NOMO-1 treated with dmso at 0.1 percent for 144 hours (cell line): ENCODE results near the gene ITPRID2.

Experiments used
- DNase-seq: peaks from one replicate; lab custom pipeline; 2025; ENCODE audit not compliant: unreplicated experiment; lab: John Stamatoyannopoulos, UW

The ITPRID2 gene

GRCh38 chr2:181891258-181891965 is at the start of gene ITPRID2:
Gene ITPRID2, plus strand, starts transcription at chr2:181891730. Its CDS starts 337 bp downstream, at chr2:181892067.
- DNase-seq = peak; percentile 75

- no peak for DNase-seq
Observed at GRCh38 chr2:181844551-181845290, 46.8 kb upstream of the ITPRID2 start.

DNA sequence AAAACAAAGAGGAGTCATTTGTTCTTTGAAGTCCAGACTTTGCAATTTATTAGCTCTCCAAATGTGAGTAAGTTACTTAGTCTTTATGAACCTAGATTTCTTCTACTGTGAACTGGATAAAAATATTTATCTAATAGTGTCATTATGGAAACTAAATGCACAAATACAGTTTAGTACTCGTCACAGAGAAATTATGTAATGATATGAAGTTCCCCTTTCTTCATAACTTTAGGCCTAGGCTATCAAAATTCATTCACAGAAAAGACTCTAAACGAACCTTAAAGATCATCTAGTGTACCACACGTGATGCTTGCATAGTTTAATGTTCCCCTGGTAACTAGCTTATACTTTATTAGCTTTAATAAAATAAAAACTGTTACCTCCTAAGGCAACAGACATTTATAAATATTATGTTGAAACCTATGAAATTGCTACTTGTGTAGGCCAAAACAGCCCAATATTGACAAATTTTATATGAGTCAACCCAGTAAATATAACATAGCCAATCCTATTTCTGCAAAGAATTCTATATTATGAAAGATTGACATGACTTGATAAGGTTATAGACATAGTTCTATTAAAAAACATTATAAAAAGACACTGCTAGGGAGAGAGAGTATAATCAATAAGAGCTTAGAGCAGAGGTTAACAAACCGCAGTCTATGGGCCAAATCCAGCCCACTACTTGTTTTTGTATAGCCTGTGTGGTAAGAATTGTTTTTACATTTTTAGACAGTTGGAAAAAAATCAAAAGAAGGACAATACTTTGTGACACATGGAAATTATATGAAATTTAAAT is 44.9 kb upstream of the ITPRID2 start:
- no peak for DNase-seq

DNA sequence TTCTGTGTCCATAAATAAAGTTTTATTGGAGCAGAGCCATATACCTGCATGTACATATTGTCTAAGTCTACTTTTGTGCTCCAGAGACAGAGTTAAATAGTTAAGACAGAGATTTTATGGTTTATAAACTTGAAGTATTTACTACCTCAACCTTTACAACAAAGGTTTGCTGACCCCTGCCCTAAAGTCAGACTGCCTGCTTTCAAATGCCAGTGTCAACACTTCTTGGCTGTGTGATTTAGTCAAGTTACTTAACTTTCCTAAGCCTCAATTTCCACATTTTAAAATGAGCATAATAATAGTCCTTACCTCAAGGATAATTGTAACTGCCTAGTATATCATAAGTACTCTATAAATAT is 44.4 kb upstream of the ITPRID2 start:
- DNase-seq = no peak

DNA sequence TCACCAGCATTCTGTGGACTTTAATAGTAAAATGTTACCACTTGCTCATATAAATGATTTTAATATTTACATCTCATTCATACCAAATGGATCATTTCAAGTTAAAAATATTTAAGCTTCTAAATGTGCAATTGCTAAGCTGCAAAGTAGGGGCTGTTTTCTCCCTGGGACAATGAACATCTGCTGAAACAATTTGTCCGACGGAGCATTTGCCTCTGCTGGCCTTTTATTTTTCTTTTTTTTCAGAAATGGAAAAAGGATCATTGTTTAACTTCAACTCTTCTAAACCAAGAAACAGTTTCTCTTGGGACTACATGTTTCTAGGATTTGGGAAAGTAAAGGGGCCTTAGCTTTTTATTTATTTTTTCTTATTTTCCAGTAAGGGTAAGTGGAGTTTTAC is 43.8 kb upstream of the ITPRID2 start:
- no peak for DNase-seq

DNA sequence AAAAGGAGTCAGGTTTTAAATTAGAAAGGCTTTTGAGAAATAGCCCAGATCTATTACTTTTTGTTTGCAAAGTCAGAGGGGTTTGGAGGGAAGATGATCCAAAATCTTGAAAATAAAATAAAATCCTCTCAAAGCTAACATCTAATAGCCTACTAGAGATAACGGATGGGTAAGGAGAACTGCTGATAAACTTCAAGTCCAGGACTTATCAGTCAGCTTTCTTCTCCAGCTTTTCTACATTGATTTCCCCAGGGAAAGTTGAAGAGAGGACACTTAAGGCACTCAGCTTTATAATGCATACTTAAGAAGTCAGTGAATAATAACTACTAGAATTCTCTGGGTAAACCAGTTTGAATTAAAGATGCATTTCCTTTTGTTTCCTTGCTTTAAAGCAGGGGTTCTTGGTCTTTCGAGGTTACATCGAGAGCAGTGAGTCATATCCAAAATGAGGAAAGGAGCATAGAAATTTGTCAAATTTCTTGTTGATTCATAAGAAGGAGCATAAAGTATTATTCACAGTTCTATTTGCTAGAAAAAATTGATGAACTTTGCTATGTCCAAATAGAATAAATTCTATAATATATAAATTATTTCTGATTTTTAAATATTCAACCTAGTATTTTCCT is 43.2 kb upstream of the ITPRID2 start:
- no peak for DNase-seq

DNA sequence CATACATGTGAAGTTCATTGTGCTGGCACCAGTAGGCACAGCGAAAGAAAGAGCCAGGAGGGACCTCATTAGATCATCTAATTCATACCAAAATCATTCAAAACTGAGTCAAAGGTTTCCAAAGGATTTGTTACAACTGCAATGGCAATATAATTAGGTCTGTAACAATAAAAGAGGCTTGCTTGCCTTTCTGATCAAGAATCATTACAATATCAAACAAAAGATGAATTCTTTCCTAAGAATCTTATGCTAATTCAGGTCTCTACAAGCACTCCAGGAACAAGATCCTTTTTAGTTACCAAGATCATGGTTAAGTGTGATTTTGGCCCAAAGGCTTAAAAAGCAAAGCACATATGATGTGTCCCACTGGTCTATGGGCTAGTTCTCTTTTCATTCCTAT is 41.9 kb upstream of the ITPRID2 start:
- DNase-seq = no peak

DNA sequence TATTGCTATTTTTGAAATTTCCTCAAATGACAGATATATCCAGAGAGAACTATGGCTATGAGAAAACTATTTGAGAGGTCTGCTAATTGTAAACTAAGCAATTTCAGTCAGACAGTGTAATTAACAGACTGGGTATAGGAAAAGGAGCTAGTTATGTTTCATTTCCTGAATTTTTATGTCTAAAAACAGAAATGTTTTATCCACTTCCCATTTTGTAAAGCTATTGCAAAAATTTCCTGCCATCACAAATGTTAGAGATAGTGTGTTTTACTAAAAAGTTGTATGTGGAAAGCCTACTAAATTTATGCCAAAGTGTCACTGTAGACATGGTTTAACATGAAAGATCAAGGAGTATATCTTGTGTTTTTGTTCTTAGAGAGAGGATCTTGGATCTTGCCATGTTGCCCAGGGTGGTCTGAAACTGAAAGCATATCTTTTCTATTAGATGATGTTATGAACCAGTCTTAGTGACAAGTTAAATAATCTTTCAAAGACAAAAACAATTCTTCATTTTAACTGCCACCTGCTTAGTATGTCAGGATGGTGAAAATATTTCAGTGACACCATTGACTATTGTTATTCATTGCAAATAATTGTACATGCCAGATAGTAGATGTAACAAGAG is 40.5 kb upstream of the ITPRID2 start:
- DNase-seq = peak; percentile 67

DNA sequence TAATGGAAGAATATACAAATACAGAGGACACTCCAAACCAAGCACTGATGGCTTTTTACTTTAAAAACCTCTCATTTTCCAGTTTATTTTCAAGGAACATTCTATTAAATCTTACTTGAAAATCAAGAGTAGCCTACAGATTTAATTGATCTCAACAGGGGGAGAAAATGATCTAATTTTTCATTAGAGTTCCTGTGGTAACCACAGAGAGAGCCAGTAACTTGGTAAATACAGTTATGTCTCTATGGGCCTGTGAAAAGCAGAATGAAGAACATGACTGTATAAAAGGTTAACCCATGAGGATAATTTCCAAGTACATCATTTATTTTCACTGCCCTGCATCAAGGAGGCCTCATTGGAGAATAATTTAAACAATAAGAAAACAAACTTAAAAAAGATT is 39.8 kb upstream of the ITPRID2 start:
- DNase-seq = no peak

DNA sequence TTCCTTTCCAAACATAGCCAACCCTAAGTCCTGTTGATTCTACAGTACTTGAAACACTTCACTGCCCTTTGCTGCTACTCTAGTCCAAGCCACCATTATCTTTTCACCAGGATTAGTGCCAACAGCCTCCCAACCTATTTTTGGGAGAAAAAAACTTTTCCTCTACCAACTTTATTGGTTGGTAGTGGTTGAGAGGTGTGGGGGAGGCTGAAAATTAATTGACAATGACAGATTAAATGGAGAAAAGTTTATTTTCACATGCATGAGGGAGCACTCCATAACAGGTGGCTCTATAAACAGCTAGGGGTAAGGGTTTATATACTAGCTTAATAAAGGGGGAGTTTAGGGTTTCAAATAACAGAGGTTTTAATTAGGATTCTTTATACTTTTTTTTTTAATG is 37.8 kb upstream of the ITPRID2 start:
- no peak for DNase-seq

- no peak for DNase-seq
Observed at GRCh38 chr2:181857483-181857882, 34.0 kb upstream of the ITPRID2 start.

- no peak for DNase-seq
Observed at GRCh38 chr2:181858600-181858999, 32.9 kb upstream of the ITPRID2 start.

GRCh38 chr2:181859123-181859522 is 32.4 kb upstream of the ITPRID2 start:
- DNase-seq = no peak

DNA sequence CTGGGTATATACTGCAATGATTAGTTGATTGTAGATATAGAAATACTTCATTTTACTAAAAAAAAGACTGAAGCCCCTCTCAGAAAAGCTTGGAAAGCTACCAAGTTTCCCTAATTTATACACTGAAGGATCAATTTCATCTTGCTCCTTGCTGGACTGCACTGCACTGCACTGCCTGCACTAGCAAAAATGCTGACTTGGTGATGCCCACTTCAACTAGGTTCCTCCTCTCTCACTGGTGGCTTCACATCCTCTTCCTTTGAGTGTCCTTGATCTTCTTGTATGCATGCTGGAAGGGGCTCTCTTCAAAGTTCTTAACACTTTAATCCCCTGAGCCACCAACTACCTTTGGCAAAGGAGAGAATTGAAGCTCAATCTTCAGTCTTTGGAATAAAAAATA is 31.7 kb upstream of the ITPRID2 start:
- no peak for DNase-seq

- DNase-seq = no peak
Observed at GRCh38 chr2:181861379-181861778, 30.2 kb upstream of the ITPRID2 start.

GRCh38 chr2:181862583-181863281 is 28.8 kb upstream of the ITPRID2 start:
- no peak for DNase-seq

DNA sequence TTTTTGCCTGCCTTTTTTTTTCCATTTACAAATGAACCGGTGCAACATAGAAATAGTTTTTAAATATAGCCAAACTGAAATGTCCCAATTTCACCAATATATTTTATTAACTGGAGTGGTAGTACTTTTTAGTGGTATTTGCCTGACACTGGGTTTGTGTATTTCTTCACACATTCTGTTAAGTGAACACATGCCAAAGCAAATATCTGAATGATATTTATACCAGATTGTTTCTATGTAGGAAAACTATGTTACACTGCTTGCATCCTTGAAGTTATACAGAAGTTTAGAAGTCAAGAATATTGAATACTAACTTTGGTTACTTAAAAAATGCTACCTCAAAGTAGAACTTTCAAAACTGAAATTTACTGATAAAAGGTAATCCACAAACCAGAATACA is 19.4 kb upstream of the ITPRID2 start:
- no peak for DNase-seq

GRCh38 chr2:181876614-181877063 is 14.9 kb upstream of the ITPRID2 start:
- DNase-seq = peak; percentile 2

- no peak for DNase-seq
Observed at GRCh38 chr2:181877181-181877664, 14.3 kb upstream of the ITPRID2 start.

- DNase-seq = no peak
Observed at GRCh38 chr2:181878448-181878847, 13.1 kb upstream of the ITPRID2 start.
